ENCODE results near the gene MFGE8.

Gene MFGE8

DNA sequence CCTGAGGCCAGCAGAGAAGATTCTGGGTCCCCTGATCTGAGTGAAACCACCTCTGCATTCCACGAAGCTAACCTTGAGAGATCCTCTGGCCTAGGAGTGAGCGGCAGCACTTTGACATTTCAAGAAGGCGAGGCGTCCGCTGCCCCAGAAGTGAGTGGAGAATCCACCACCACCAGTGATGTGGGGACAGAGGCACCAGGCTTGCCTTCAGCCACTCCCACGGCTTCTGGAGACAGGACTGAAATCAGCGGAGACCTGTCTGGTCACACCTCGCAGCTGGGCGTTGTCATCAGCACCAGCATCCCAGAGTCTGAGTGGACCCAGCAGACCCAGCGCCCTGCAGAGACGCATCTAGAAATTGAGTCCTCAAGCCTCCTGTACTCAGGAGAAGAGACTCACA is 54.2 kb downstream of the MFGE8 start:
- TF ChIP-seq CTCF (IDR thresholded peaks at IDR 0.05; ENCODE audit: control extremely low read depth, extremely low read depth, low read depth, missing control alignments): no peak
- ChIA-PET CTCF (interaction anchor here (1.6 kb wide), 1 partner anchor 19 kb away, joined by 3 read pairs; no protein-coding TSS in a partner anchor), POLR2A (no interaction called here)
- DNase-seq (ENCODE audit: extremely low spot score): no peak

- ChIA-PET CTCF (no interaction called here), POLR2A (no interaction called here)
- DNase-seq (ENCODE audit: extremely low spot score): no peak
- no peak for TF ChIP-seq CTCF (IDR thresholded peaks at IDR 0.05; ENCODE audit: control extremely low read depth, extremely low read depth, low read depth, missing control alignments)
Observed at GRCh38 chr15:88852476-88852875, 60.7 kb downstream of the MFGE8 start.

GRCh38 chr15:88849376-88850072 is 63.7 kb downstream of the MFGE8 start:
- no peak for DNase-seq (ENCODE audit: extremely low spot score)
- ChIA-PET CTCF (interaction anchor here (1.1 to 1.7 kb wide), 2 partner anchors 20 to 25 kb away, joined by 3 read pairs; no protein-coding TSS in a partner anchor), POLR2A (no interaction called here)
- no peak for TF ChIP-seq CTCF (IDR thresholded peaks at IDR 0.05; ENCODE audit: control extremely low read depth, extremely low read depth, low read depth, missing control alignments)
